B cell (primary cell): ENCODE measurements around the gene NAV2. TPM values are rescaled to one million over a fixed set of nuclear protein-coding genes. Genes with fewer than 3 reads are reported as not detected.

ENCODE experiments used
- ATAC-seq: fragments of 200-7000 bp; cut with Tn5 transposase; one replicate; pipeline ENCODE4 v1.10.0; 2021; ENCODE audit warnings: low read depth, mild to moderate bottlenecking, moderate number of reproducible peaks, moderate library complexity
- CTCF ChIA-PET: fragments of 350-600 bp; sonication (Branson Sonifier 250); formaldehyde crosslinking; loops from one replicate; lab custom pipeline; 2021; ENCODE audit warnings: antibody characterized with exemption, inconsistent platforms; lab: Charles Lee
- POLR2A ChIA-PET: fragments of 350-600 bp; sonication (Branson Sonifier 250); formaldehyde crosslinking; loops from one replicate; lab custom pipeline; 2021; ENCODE audit warnings: antibody characterized with exemption; lab: Charles Lee
- DNase-seq: peaks from one replicate; pipeline ENCODE4 v3.0.0; 2013
- H2AFZ ChIP-seq: 2 replicates; pipeline ENCODE4 v1.6.1; 2012; ENCODE audit warnings: mild to moderate bottlenecking, low read depth, low read length; ENCODE audit not compliant: insufficient read depth, poor library complexity, severe bottlenecking
- H3K27ac ChIP-seq, 2 donors: 1 replicate in 1 of 2; 2 replicates in 1 of 2; pipeline ENCODE4 v1.5.1; 2012 to 2013; ENCODE audit warnings: low read length in 2 of 2, mild to moderate bottlenecking in 2 of 2, moderate library complexity in 1 of 2
- H3K27me3 ChIP-seq, 4 experiments: fragments of 200-600 bp in 1 of 4; sonication (generic) in 1 of 4; replicated peaks in 1 of 4; 1 replicate in 2 of 4; 2 replicates in 2 of 4; pipeline versions ENCODE4 v1.6.1 to v1.7.0; 2013 to 2016; ENCODE audit warnings: low read length in 3 of 4, mild to moderate bottlenecking in 2 of 4, mixed read lengths in 1 of 4, moderate library complexity in 1 of 4; ENCODE audit not compliant: insufficient read depth in 4 of 4, control insufficient read depth in 3 of 4; ENCODE audit errors: control extremely low read depth in 1 of 4
- H3K36me3 ChIP-seq, 2 experiments: replicated peaks in 1 of 2; 1 replicate in 1 of 2; 2 replicates in 1 of 2; pipeline versions ENCODE4 v1.6.1 to v1.7.1; 2013; ENCODE audit warnings: low read length in 1 of 2; ENCODE audit not compliant: insufficient read depth in 2 of 2, control insufficient read depth in 1 of 2; ENCODE audit errors: control extremely low read depth in 1 of 2, extremely low read depth in 1 of 2
- H3K4me1 ChIP-seq, 2 donors: fragments of 200-600 bp in 1 of 2; sonication (generic) in 1 of 2; 1 replicate in 1 of 2; 2 replicates in 1 of 2; pipeline versions ENCODE4 v1.5.1 to v1.6.1; 2013 to 2017; ENCODE audit warnings: low read length in 2 of 2; ENCODE audit not compliant: control insufficient read depth in 2 of 2, insufficient read depth in 2 of 2
- H3K4me2 ChIP-seq: replicated peaks from 2 replicates; pipeline ENCODE3; 2012; ENCODE audit warnings: mild to moderate bottlenecking, low read depth, low read length; ENCODE audit not compliant: poor library complexity, severe bottlenecking
- H3K4me3 ChIP-seq, 5 experiments: fragments of 200-600 bp in 1 of 5; sonication (generic) in 1 of 5; 1 replicate in 3 of 5; 2 replicates in 2 of 5; pipeline versions ENCODE4 v1.5.1 to v1.7.0; 2011 to 2016; ENCODE audit warnings: low read length in 4 of 5, mild to moderate bottlenecking in 4 of 5, low read depth in 2 of 5, control low read depth in 1 of 5, moderate library complexity in 1 of 5; ENCODE audit not compliant: insufficient read depth in 1 of 5; ENCODE audit errors: control extremely low read depth in 1 of 5, extremely low read depth in 1 of 5
- H3K79me2 ChIP-seq: fragments of 200-600 bp; sonication (generic); one replicate; pipeline ENCODE4 v1.6.0; 2016; ENCODE audit warnings: low read length; ENCODE audit not compliant: control insufficient read depth, insufficient read depth
- H3K9ac ChIP-seq: fragments of 200-600 bp; sonication (generic); 2 replicates; pipeline ENCODE4 v1.6.1; 2017; ENCODE audit warnings: mild to moderate bottlenecking, low read length, moderate library complexity
- H3K9me3 ChIP-seq, 3 donors: one replicate each; pipeline versions ENCODE4 v1.6.1 to v1.7.1; 2013; ENCODE audit warnings: low read length in 2 of 3; ENCODE audit not compliant: control insufficient read depth in 2 of 3, insufficient read depth in 1 of 3; ENCODE audit errors: control extremely low read depth in 1 of 3
- H4K20me1 ChIP-seq: 2 replicates; pipeline ENCODE4 v1.6.0; 2012; ENCODE audit warnings: mild to moderate bottlenecking, low read length; ENCODE audit not compliant: insufficient read depth, control insufficient read depth, poor library complexity, severe bottlenecking
- H3K27ac Mint-ChIP-seq: one replicate; pipeline ENCODE4 v1.8.0; 2021; ENCODE audit warnings: mixed read lengths
- H3K27me3 Mint-ChIP-seq: one replicate; pipeline ENCODE4 v1.8.0; 2021; ENCODE audit warnings: mixed read lengths
- H3K4me1 Mint-ChIP-seq: one replicate; pipeline ENCODE4 v1.8.0; 2021; ENCODE audit warnings: mixed read lengths
- H3K4me3 Mint-ChIP-seq: one replicate; pipeline ENCODE4 v1.8.0; 2021; ENCODE audit warnings: mixed read lengths
- H3K9me3 Mint-ChIP-seq: one replicate; pipeline ENCODE4 v1.8.0; 2022; ENCODE audit warnings: mixed read lengths; ENCODE audit not compliant: insufficient read depth
- CTCF ChIP-seq: fragments of 200-600 bp; IDR thresholded peaks from one replicate; pipeline ENCODE4 v1.8.0; 2022; ENCODE audit warnings: antibody characterized with exemption, mild to moderate bottlenecking
- EZH2 ChIP-seq: IDR thresholded peaks from 2 replicates; pipeline ENCODE4 v1.6.1; 2012; ENCODE audit warnings: borderline replicate concordance, low read depth, mild to moderate bottlenecking, moderate library complexity, low read length; ENCODE audit not compliant: insufficient read depth, poor library complexity, severe bottlenecking
- WGBS: methylation state at CpG from one replicate; pipeline ENCODE4 v1.1.5; 2013; ENCODE audit warnings: missing lambda C conversion rate; ENCODE audit not compliant: insufficient coverage; 5-methylcytosine and 5-hydroxymethylcytosine counted together
- intact Hi-C: fragments of 100-400 bp; cut with micrococcal nuclease; formaldehyde crosslinking; loops from one replicate; pipeline ENCODE4 v1.10.0; 2022
- polyA plus RNA-seq: library from polyadenylated mRNA; depleted of rRNA; stranded (reverse); fragments of >200 nt; gene quantifications from 2 replicates; pipeline ENCODE4 v1.2.3, GENCODE V29; 2012
- total RNA-seq, 2 donors: library from RNA; stranded (reverse); fragments of 120-200 nt in 1 of 2; gene quantifications; 1 replicate in 1 of 2; 2 replicates in 1 of 2; pipeline versions ENCODE4 v1.2.3 to v1.2.4, GENCODE V29; 2013 to 2022

NAV2 gene
- total and polyA plus RNA-seq, 2 donors (not counting 1 experiment from before 2014, with no cell fraction given), result 0.82 to 22.2 TPM

- no peak overlapping the region for H3K4me2 ChIP-seq
- ChIA-PET CTCF (interaction anchor here (0.6 to 2.6 kb wide), 3 partner anchors 22 to 238 kb away, joined by 5 to 7 read pairs (median 5); no protein-coding TSS in a partner anchor), POLR2A (no interaction called here)
- H3K79me2 ChIP-seq, result no peaks in the 10 kb centered on the region
- no peak overlapping the region for H3K4me3 ChIP-seq
- peaks cover 0 to 3% (median 0%) of the 10 kb centered on the region in 4 experiments for H3K27me3 ChIP-seq
- H3K36me3 ChIP-seq, result no peaks in the 10 kb centered on the region
- TF ChIP-seq EZH2 (no peak), CTCF (no peak)
- H3K9me3 ChIP-seq, result no peaks in the 10 kb centered on the region
- H4K20me1 ChIP-seq, result no peaks in the 10 kb centered on the region
- H3K9me3 Mint-ChIP-seq, result no peaks in the 10 kb centered on the region
- WGBS, result 50% methylated on average over 2 of the region's 4 CpGs
- no peak overlapping the region for H3K4me3 Mint-ChIP-seq
- H3K4me1 ChIP-seq, result no peaks in the 10 kb centered on the region
- H3K27me3 Mint-ChIP-seq, result peaks cover 4% of the 10 kb centered on the region
- DNase-seq (no peak), ATAC-seq (no peak)
- H3K4me1 Mint-ChIP-seq, result no peaks in the 10 kb centered on the region
- intact Hi-C loops, result no loop called here
- H3K9ac ChIP-seq, result no peak overlapping the region
- no peak overlapping the region for H3K27ac ChIP-seq
- H2AFZ ChIP-seq, result no peak overlapping the region
- H3K27ac Mint-ChIP-seq, result no peak overlapping the region
Measured at GRCh38 chr11:19800714-19801519, 88.3 kb downstream of the NAV2 start.

- CTCF ChIA-PET, result no interaction called here
- peaks cover 10% of the 10 kb centered on the region for H3K27me3 Mint-ChIP-seq
- no peaks in the 10 kb centered on the region for H3K79me2 ChIP-seq
Measured at GRCh38 chr11:19802773-19803293, 90.2 kb downstream of the NAV2 start.

More at GRCh38 chr11:19802773-19803293, 90.2 kb downstream of the NAV2 start:
- POLR2A ChIA-PET, result interaction anchor here (0.6 kb wide), 1 partner anchor 1693 kb away, joined by 5 read pairs; no protein-coding TSS in a partner anchor
- Histone ChIP-seq H3K36me3 (no peaks in the 10 kb centered on the region), H2AFZ (no peak overlapping the region), H3K27me3 (no peaks in the 10 kb centered on the region), H3K4me3 (no peak overlapping the region), H3K9me3 (no peaks in the 10 kb centered on the region), H3K4me1 (no peaks in the 10 kb centered on the region), H3K4me2 (no peak overlapping the region), H4K20me1 (no peaks in the 10 kb centered on the region), H3K9ac (no peak overlapping the region), H3K27ac (no peak overlapping the region)
- H3K4me1 Mint-ChIP-seq, result no peaks in the 10 kb centered on the region
- H3K4me3 Mint-ChIP-seq, result no peak overlapping the region
- intact Hi-C loops, result no loop called here
- ATAC-seq, result no peak
- no peak for TF ChIP-seq EZH2
- TF ChIP-seq CTCF, result no peak
- H3K9me3 Mint-ChIP-seq, result no peaks in the 10 kb centered on the region
- DNase-seq, result no peak
- WGBS, result 100% methylated on average over 2 of the region's 4 CpGs
- no peak overlapping the region for H3K27ac Mint-ChIP-seq
